HCT116 (cell line): Measurements from ENCODE around the gene CNGA3. TPM values are rescaled to one million over a fixed set of nuclear protein-coding genes. Genes with fewer than 3 reads are reported as not detected.

Source experiments
- ATAC-seq: fragments of 200-7000 bp; cut with Tn5 transposase; 2 replicates; pipeline ENCODE4 v1.9.1; 2020; ENCODE audit warnings: mild to moderate bottlenecking, moderate library complexity
- BruUV-seq: library from RNA; stranded (reverse); fragments of 400-500 nt; replicated peaks from 2 replicates; lab custom pipeline; 2021; lab: Mats Ljungman, UMichigan
- CTCF ChIA-PET: fragments of 300-600 bp; sonication (Branson Sonifier 250); formaldehyde crosslinking; loops from one replicate; lab custom pipeline; 2021; ENCODE audit warnings: antibody characterized with exemption; lab: Charles Lee
- POLR2A ChIA-PET: fragments of 300-600, 350-600 bp; sonication (Branson Sonifier 250); formaldehyde crosslinking; loops from one replicate; lab custom pipeline; 2021; ENCODE audit warnings: antibody characterized with exemption; lab: Charles Lee
- RAD21 ChIA-PET, 2 experiments: fragments of 300-600 bp; sonication (Branson Sonifier 250); formaldehyde crosslinking; loops; one replicate each; lab custom pipeline; 2023; ENCODE audit warnings: low total read pairs in 2 of 2; ENCODE audit not compliant: uncharacterized antibody in 2 of 2, unreplicated experiment in 2 of 2, low non-redundant PET in 1 of 2; lab: Charles Lee
- DNase-seq: peaks from one replicate; pipeline ENCODE4 v3.0.0-alpha.2; 2010; ENCODE audit warnings: low read depth, low spot score
- H2AFZ ChIP-seq: fragments of 200-600 bp; shearing (Covaris generic), sonication (generic); 2 replicates; pipeline ENCODE4 v1.6.1; 2017; ENCODE audit warnings: low read depth, mixed run types, mixed read lengths, antibody characterized with exemption, low read length; ENCODE audit not compliant: poor library complexity, severe bottlenecking
- H3K27ac ChIP-seq: 2 replicates; pipeline ENCODE4 v1.5.1; 2012; ENCODE audit warnings: low read depth, low read length
- H3K27me3 ChIP-seq: fragments of 200-600 bp; sonication (generic); 2 replicates; pipeline ENCODE4 v1.6.1; 2016; ENCODE audit warnings: mixed run types, low read length, mixed read lengths; ENCODE audit not compliant: insufficient read depth
- H3K36me3 ChIP-seq, 2 experiments: fragments of 200-500 bp in 1 of 2; fragments of 200-600 bp in 1 of 2; sonication (Bioruptor generic) in 1 of 2; sonication (generic) in 1 of 2; 2 replicates each; pipeline versions ENCODE4 v1.5.1 to v1.6.1; 2014 to 2016; ENCODE audit warnings: low read length in 2 of 2, inconsistent platforms in 1 of 2, mixed read lengths in 1 of 2, mixed run types in 1 of 2; ENCODE audit not compliant: insufficient read depth in 2 of 2, control insufficient read depth in 1 of 2
- H3K4me1 ChIP-seq, 2 experiments: fragments of 200-600 bp in 1 of 2; sonication (generic) in 1 of 2; 2 replicates each; pipeline versions ENCODE4 v1.5.1 to v1.6.1; 2012 to 2017; ENCODE audit warnings: low read length in 2 of 2, inconsistent platforms in 1 of 2, mild to moderate bottlenecking in 1 of 2, mixed read lengths in 1 of 2, mixed run types in 1 of 2, moderate library complexity in 1 of 2; ENCODE audit not compliant: insufficient read depth in 2 of 2, control insufficient read depth in 1 of 2
- H3K4me2 ChIP-seq: fragments of 200-600 bp; sonication (generic); 2 replicates; pipeline ENCODE4 v1.6.1; 2017; ENCODE audit warnings: mixed run types, low read length, mixed read lengths
- H3K4me3 ChIP-seq, 2 experiments: fragments of 200-600 bp in 1 of 2; sonication (generic) in 1 of 2; replicated peaks in 1 of 2; 2 replicates each; pipeline ENCODE4 v1.5.1; 2011 to 2016; ENCODE audit warnings: low read length in 2 of 2, control low read depth in 1 of 2, low read depth in 1 of 2, mild to moderate bottlenecking in 1 of 2, mixed read lengths in 1 of 2, mixed run types in 1 of 2
- H3K79me2 ChIP-seq: fragments of 200-600 bp; sonication (generic); 2 replicates; pipeline ENCODE4 v1.6.1; 2017; ENCODE audit warnings: mild to moderate bottlenecking, mixed run types, low read length, moderate library complexity, mixed read lengths; ENCODE audit not compliant: insufficient read depth
- H3K9ac ChIP-seq: fragments of 200-600 bp; sonication (generic); 2 replicates; pipeline ENCODE4 v1.6.1; 2016; ENCODE audit warnings: low read length, mixed read lengths
- H3K9me2 ChIP-seq: fragments of 200-600 bp; sonication (generic), shearing (Covaris generic); 2 replicates; pipeline ENCODE4 v1.6.1; 2017; ENCODE audit warnings: mixed run types, mild to moderate bottlenecking, moderate library complexity; ENCODE audit not compliant: insufficient read depth
- H3K9me3 ChIP-seq, 2 experiments: fragments of 200-500 bp in 1 of 2; fragments of 200-600 bp in 1 of 2; sonication (Bioruptor generic) in 1 of 2; sonication (generic) in 1 of 2; 2 replicates each; pipeline ENCODE4 v1.6.1; 2014 to 2017; ENCODE audit warnings: low read length in 2 of 2, mixed read lengths in 2 of 2, inconsistent platforms in 1 of 2, low read depth in 1 of 2, mild to moderate bottlenecking in 1 of 2, mixed run types in 1 of 2, moderate library complexity in 1 of 2; ENCODE audit not compliant: control insufficient read depth in 1 of 2, insufficient read depth in 1 of 2
- H4K20me1 ChIP-seq: fragments of 200-600 bp; sonication (generic), shearing (Covaris generic); 2 replicates; pipeline ENCODE4 v1.6.1; 2017; ENCODE audit warnings: mixed run types, mild to moderate bottlenecking, moderate library complexity; ENCODE audit not compliant: insufficient read depth
- CTCF ChIP-seq, 3 experiments: fragments of 200-600 bp in 1 of 3; sonication (generic) in 1 of 3; IDR thresholded peaks in 2 of 3; conservative IDR thresholded peaks in 1 of 3; 2 replicates each; pipeline ENCODE4 v1.5.1; 2012 to 2017; ENCODE audit warnings: low read depth in 2 of 3, low read length in 2 of 3, antibody characterized with exemption in 1 of 3, borderline replicate concordance in 1 of 3, control low read depth in 1 of 3, mild to moderate bottlenecking in 1 of 3, mixed read lengths in 1 of 3, mixed run types in 1 of 3, moderate library complexity in 1 of 3; ENCODE audit not compliant: insufficient read depth in 1 of 3
- FOSL1 ChIP-seq: IDR thresholded peaks from 2 replicates; pipeline ENCODE4 v1.6.1; 2012; ENCODE audit warnings: low read depth
- MAX ChIP-seq: IDR thresholded peaks from 2 replicates; pipeline ENCODE4 v1.6.1; 2012
- RAD21 ChIP-seq: IDR thresholded peaks from 2 replicates; pipeline ENCODE4 v1.6.1; 2012; ENCODE audit warnings: low read depth, mild to moderate bottlenecking
- ZBTB33 ChIP-seq: IDR thresholded peaks from 2 replicates; pipeline ENCODE4 v1.6.1; 2011; ENCODE audit warnings: mild to moderate bottlenecking, low read length, moderate library complexity; ENCODE audit not compliant: insufficient replicate concordance; ENCODE audit errors: extremely low read depth
- intact Hi-C: fragments of 100-400 bp; cut with micrococcal nuclease; formaldehyde crosslinking; loops from 2 replicates; pipeline ENCODE4 v1.10.0; 2022
- total RNA-seq: library from RNA; stranded (reverse); gene quantifications from one replicate; pipeline ENCODE4 v1.2.1, GENCODE V29; 2021; ENCODE audit not compliant: unreplicated experiment

The CNGA3 gene
- total RNA-seq, 1 experiment from 2014 or later = not detected

- no peak overlapping the region for H3K4me3 ChIP-seq
- H3K27me3 ChIP-seq = no peaks in the 10 kb centered on the region
- BruUV-seq = no TSS peak
- H3K79me2 ChIP-seq = no peaks in the 10 kb centered on the region
- intact Hi-C loops = loop anchor here (1.0 to 10.0 kb wide), 6 partner anchors 579 to 793 kb away; no protein-coding TSS in a partner anchor
- DNase-seq (peak; percentile 60), ATAC-seq (peak; percentile 99)
- no peaks in the 10 kb centered on the region for H3K9me3 ChIP-seq
- H3K4me2 ChIP-seq = no peak overlapping the region
- H2AFZ ChIP-seq = peak overlapping the region; percentile 90
- no peaks in the 10 kb centered on the region for H3K9me2 ChIP-seq
- no peaks in the 10 kb centered on the region for H3K36me3 ChIP-seq
- H3K9ac ChIP-seq = no peak overlapping the region
- no peaks in the 10 kb centered on the region for H4K20me1 ChIP-seq
- CTCF ChIA-PET = interaction anchor here (0.9 to 2.5 kb wide), 12 partner anchors 116 to 795 kb away, joined by 3 to 25 read pairs (median 4); partner anchors contain the start of gene ANKRD36B
- RAD21 ChIA-PET = interaction anchor here (0.6 to 2.2 kb wide), 6 partner anchors 171 to 685 kb away, joined by 3 to 9 read pairs (median 4); no protein-coding TSS in a partner anchor
- H3K27ac ChIP-seq = no peak overlapping the region
- peak; percentile 97 for TF ChIP-seq RAD21
- no peak for TF ChIP-seq FOSL1
- peak; percentile 95 to 99 (median 95) for TF ChIP-seq CTCF (IDR thresholded peaks at IDR 0.05 in 2 of 3, conservative IDR thresholded peaks at IDR 0.05 in 1 of 3; ENCODE audit: borderline replicate concordance in 1 of 3, insufficient read depth in 1 of 3, low read depth in 2 of 3, low read length in 2 of 3)
- no peak for TF ChIP-seq MAX
- no peak for TF ChIP-seq ZBTB33
- 0 out of 4 replicates have a peak, but pooled peaks cover 0 to 2% of the 10 kb centered on the region in 2 experiments for H3K4me1 ChIP-seq
- POLR2A ChIA-PET = interaction anchor here (0.5 kb wide), 1 partner anchor 329 kb away, joined by 3 read pairs; no protein-coding TSS in a partner anchor
These were observed 38.9 kb downstream of the CNGA3 start for GRCh38 chr2:98385050-98385699.
